A673 (cell line): ENCODE results near the gene TAF11L14.

Source experiments
- CTCF ChIP-seq: fragments of 300-800, 200-600 bp; sonication (generic); conservative IDR thresholded peaks from 2 replicates; pipeline ENCODE4 v1.5.1; 2017; ENCODE audit warnings: low read depth, mild to moderate bottlenecking, antibody characterized with exemption, low read length, moderate library complexity, mixed read lengths
- EZH2 ChIP-seq: fragments of 200-600 bp; sonication (generic); IDR thresholded peaks from 2 replicates; pipeline ENCODE4 v1.6.1; 2017; ENCODE audit warnings: borderline replicate concordance, low read depth, mild to moderate bottlenecking, mixed read lengths, antibody characterized with exemption, low read length; ENCODE audit not compliant: poor library complexity, severe bottlenecking

DNA sequence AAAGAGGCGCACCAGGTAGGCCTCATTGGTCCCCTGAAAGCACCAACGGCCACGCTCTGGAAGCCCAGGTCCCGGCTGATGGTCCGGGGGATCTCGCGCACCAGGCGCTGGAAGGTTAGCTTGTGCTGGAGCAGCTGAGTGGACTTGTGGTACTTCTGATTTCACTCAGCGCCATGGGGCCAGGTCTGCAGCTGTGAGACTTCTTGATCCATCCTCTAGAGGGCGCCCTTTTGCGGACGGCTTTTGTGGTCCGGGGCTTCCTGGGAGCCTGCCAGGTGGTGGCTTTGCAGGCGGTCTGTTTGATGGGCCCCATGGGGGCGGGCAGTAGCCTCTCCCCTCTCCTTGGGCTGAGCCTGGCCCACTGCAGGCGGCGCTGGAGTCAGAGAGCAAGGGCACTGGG lies 13.6 kb upstream of the TAF11L14 start:
- TF ChIP-seq EZH2 = no peak
- TF ChIP-seq CTCF = peak; percentile 36; the same call in 1 of the 2 replicates
